ENCODE measurements around the gene OR4D11.

- TF ChIP-seq POLR2A (IDR thresholded peaks at IDR 0.05; ENCODE audit: low read length) (no peak), GATA1 (IDR thresholded peaks at IDR 0.05; ENCODE audit: low read depth, low read length) (no peak)
These were observed 44.9 kb downstream of the OR4D11 start for GRCh38 chr11:59548309-59548656.
